BE2C (cell line): Measurements from ENCODE around the gene CARD14.

Experiments used
- DNase-seq: peaks from one replicate; pipeline ENCODE4 v3.0.0-alpha.2; 2020
- H3K27me3 ChIP-seq: fragments of 250-450 bp; sonication (Bioruptor Pico); 2 replicates; pipeline ENCODE4 v1.5.1; 2020; ENCODE audit warnings: mild to moderate bottlenecking
- H3K36me3 ChIP-seq: fragments of 250-450 bp; sonication (Bioruptor Pico); 2 replicates; pipeline ENCODE4 v1.5.1; 2020; ENCODE audit warnings: mild to moderate bottlenecking
- H3K4me1 ChIP-seq: fragments of 250-450 bp; sonication (Bioruptor Pico); 2 replicates; pipeline ENCODE4 v1.5.1; 2020
- H3K4me3 ChIP-seq: 2 replicates; pipeline ENCODE4 v1.5.1; 2011; ENCODE audit warnings: low read depth, low read length
- H3K9me3 ChIP-seq: fragments of 250-450 bp; sonication (Bioruptor Pico); 2 replicates; pipeline ENCODE4 v1.5.1; 2020
- CTCF ChIP-seq: IDR thresholded peaks from 2 replicates; pipeline ENCODE4 v1.5.1; 2012; ENCODE audit warnings: mild to moderate bottlenecking, low read depth, low read length

Gene CARD14

GRCh38 chr17:80223838-80224497, 54.1 kb downstream of the CARD14 start:
- peaks cover 3% of the 10 kb centered on the region for H3K4me1 ChIP-seq
- H3K4me3 ChIP-seq: no peak overlapping the region
- H3K27me3 ChIP-seq: no peaks in the 10 kb centered on the region
- no peak for DNase-seq
- H3K36me3 ChIP-seq: no peaks in the 10 kb centered on the region
- H3K9me3 ChIP-seq: no peaks in the 10 kb centered on the region
- TF ChIP-seq CTCF: no peak

GRCh38 chr17:80224683-80225082, 54.9 kb downstream of the CARD14 start:
- no peaks in the 10 kb centered on the region for H3K9me3 ChIP-seq
- H3K36me3 ChIP-seq: no peaks in the 10 kb centered on the region
- no peak for TF ChIP-seq CTCF
- no peak for DNase-seq
- H3K4me1 ChIP-seq: no peaks in the 10 kb centered on the region
- no peak overlapping the region for H3K4me3 ChIP-seq
- H3K27me3 ChIP-seq: no peaks in the 10 kb centered on the region

- Histone ChIP-seq H3K36me3 (no peaks in the 10 kb centered on the region), H3K9me3 (no peaks in the 10 kb centered on the region), H3K4me3 (no peak overlapping the region), H3K4me1 (no peaks in the 10 kb centered on the region), H3K27me3 (no peaks in the 10 kb centered on the region)
- TF ChIP-seq CTCF: no peak
- no peak for DNase-seq
These were observed 55.4 kb downstream of the CARD14 start for GRCh38 chr17:80225230-80225629.

GRCh38 chr17:80227156-80227555, 57.3 kb downstream of the CARD14 start:
- H3K27me3 ChIP-seq: no peaks in the 10 kb centered on the region
- TF ChIP-seq CTCF: no peak
- no peaks in the 10 kb centered on the region for H3K4me1 ChIP-seq
- H3K9me3 ChIP-seq: no peaks in the 10 kb centered on the region
- no peak overlapping the region for H3K4me3 ChIP-seq
- DNase-seq: no peak
- no peaks in the 10 kb centered on the region for H3K36me3 ChIP-seq

- H3K4me3 ChIP-seq: no peak overlapping the region
- H3K27me3 ChIP-seq: no peaks in the 10 kb centered on the region
- no peaks in the 10 kb centered on the region; the same call in 1 of the 2 replicates for H3K9me3 ChIP-seq
- no peak for TF ChIP-seq CTCF
- no peaks in the 10 kb centered on the region; the same call in 1 of the 2 replicates for H3K36me3 ChIP-seq
- no peaks in the 10 kb centered on the region for H3K4me1 ChIP-seq
- DNase-seq: no peak
These were observed 57.8 kb downstream of the CARD14 start for GRCh38 chr17:80227666-80228065.

GRCh38 chr17:80228477-80228876, 58.6 kb downstream of the CARD14 start:
- Histone ChIP-seq H3K27me3 (no peaks in the 10 kb centered on the region), H3K9me3 (no peaks in the 10 kb centered on the region; the same call in 1 of the 2 replicates), H3K4me3 (no peak overlapping the region), H3K36me3 (no peaks in the 10 kb centered on the region; the same call in 1 of the 2 replicates), H3K4me1 (no peaks in the 10 kb centered on the region)
- DNase-seq: no peak
- no peak for TF ChIP-seq CTCF
